C4-2B (cell line): Measurements from ENCODE around the gene HSFX3.

Experiments used
- ZFX ChIP-seq: fragments of 450-650 bp; IDR thresholded peaks from 2 replicates; pipeline ENCODE4 v1.6.1; 2017
- TF ChIP-seq, protein P1 (sequence below): fragments of 450-650 bp; conservative IDR thresholded peaks from 2 replicates; pipeline ENCODE4 v1.5.1; 2017; ENCODE audit warnings: mild to moderate bottlenecking

GRCh38 chrX:149515954-149516602 lies 33.6 kb downstream of the HSFX3 start:
- TF ChIP-seq, protein P1, sequence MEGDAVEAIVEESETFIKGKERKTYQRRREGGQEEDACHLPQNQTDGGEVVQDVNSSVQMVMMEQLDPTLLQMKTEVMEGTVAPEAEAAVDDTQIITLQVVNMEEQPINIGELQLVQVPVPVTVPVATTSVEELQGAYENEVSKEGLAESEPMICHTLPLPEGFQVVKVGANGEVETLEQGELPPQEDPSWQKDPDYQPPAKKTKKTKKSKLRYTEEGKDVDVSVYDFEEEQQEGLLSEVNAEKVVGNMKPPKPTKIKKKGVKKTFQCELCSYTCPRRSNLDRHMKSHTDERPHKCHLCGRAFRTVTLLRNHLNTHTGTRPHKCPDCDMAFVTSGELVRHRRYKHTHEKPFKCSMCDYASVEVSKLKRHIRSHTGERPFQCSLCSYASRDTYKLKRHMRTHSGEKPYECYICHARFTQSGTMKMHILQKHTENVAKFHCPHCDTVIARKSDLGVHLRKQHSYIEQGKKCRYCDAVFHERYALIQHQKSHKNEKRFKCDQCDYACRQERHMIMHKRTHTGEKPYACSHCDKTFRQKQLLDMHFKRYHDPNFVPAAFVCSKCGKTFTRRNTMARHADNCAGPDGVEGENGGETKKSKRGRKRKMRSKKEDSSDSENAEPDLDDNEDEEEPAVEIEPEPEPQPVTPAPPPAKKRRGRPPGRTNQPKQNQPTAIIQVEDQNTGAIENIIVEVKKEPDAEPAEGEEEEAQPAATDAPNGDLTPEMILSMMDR = no peak
- no peak for TF ChIP-seq ZFX
